GM12878 (cell line): ENCODE results near the gene RAPGEF1. TPM values are rescaled to one million over a fixed set of nuclear protein-coding genes. Genes with fewer than 3 reads are reported as not detected.

Experiments used
- HDAC6 ChIP-seq: fragments of 200-600 bp; sonication (generic); IDR thresholded peaks from one replicate; pipeline ENCODE4 v1.8.0; 2017; ENCODE audit warnings: antibody characterized with exemption; ENCODE audit not compliant: unreplicated experiment
- LARP7 ChIP-seq: fragments of 450-650 bp; IDR thresholded peaks from 2 replicates; pipeline ENCODE4 v1.6.1; 2017; ENCODE audit warnings: mild to moderate bottlenecking
- MXI1 ChIP-seq: fragments of 150-350 bp; IDR thresholded peaks from 2 replicates; pipeline ENCODE4 v1.6.1; 2011; ENCODE audit warnings: low read depth, mild to moderate bottlenecking, inconsistent platforms, low read length, improper control_type of control experiment
- NFXL1 ChIP-seq: fragments of 450-650 bp; IDR thresholded peaks from 2 replicates; pipeline ENCODE4 v1.6.1; 2017; ENCODE audit warnings: antibody characterized with exemption, mild to moderate bottlenecking, borderline replicate concordance
- PAX5 ChIP-seq: IDR thresholded peaks from 2 replicates; pipeline ENCODE4 v1.6.1; 2011; ENCODE audit warnings: low read depth, low read length, borderline replicate concordance
- POLR2A ChIP-seq: IDR thresholded peaks from 2 replicates; pipeline ENCODE4 v1.6.1; 2011; ENCODE audit warnings: low read depth, mild to moderate bottlenecking, low read length
- POLR2AphosphoS2 ChIP-seq: IDR thresholded peaks from 2 replicates; pipeline ENCODE4 v1.6.1; 2011; ENCODE audit warnings: low read depth, mild to moderate bottlenecking, low read length, improper control_type of control experiment, moderate library complexity
- RAD21 ChIP-seq: IDR thresholded peaks from 2 replicates; pipeline ENCODE4 v1.6.1; 2011; ENCODE audit warnings: mild to moderate bottlenecking, low read depth, low read length, moderate library complexity; ENCODE audit not compliant: insufficient read depth
- SMAD5 ChIP-seq: IDR thresholded peaks from 2 replicates; pipeline ENCODE4 v1.6.1; 2016; ENCODE audit warnings: antibody characterized with exemption, low read depth
- SPI1 ChIP-seq: IDR thresholded peaks from 2 replicates; pipeline ENCODE4 v1.6.1; 2011; ENCODE audit warnings: low read depth, mild to moderate bottlenecking, low read length, moderate library complexity, borderline replicate concordance; ENCODE audit not compliant: insufficient read depth
- SREBF1 ChIP-seq: IDR thresholded peaks from 2 replicates; pipeline ENCODE4 v1.6.1; 2012; ENCODE audit warnings: mild to moderate bottlenecking, low read length
- SRF ChIP-seq, 2 experiments: IDR thresholded peaks; 2 replicates each; pipeline ENCODE4 v1.6.1; 2011; ENCODE audit warnings: low read depth in 2 of 2, low read length in 2 of 2, mild to moderate bottlenecking in 1 of 2, moderate library complexity in 1 of 2
- SUPT20H ChIP-seq: IDR thresholded peaks from 2 replicates; pipeline ENCODE4 v1.6.1; 2011; ENCODE audit warnings: low read depth, mild to moderate bottlenecking, low read length, moderate library complexity, borderline replicate concordance; ENCODE audit not compliant: control insufficient read depth
- TCF3 ChIP-seq: IDR thresholded peaks from 2 replicates; pipeline ENCODE4 v1.6.1; 2012; ENCODE audit warnings: low read depth, mild to moderate bottlenecking, low read length, borderline replicate concordance; ENCODE audit not compliant: insufficient read depth
- TCF7 ChIP-seq: IDR thresholded peaks from 2 replicates; pipeline ENCODE4 v1.6.1; 2014; ENCODE audit warnings: antibody characterized with exemption, borderline replicate concordance
- ZNF217 ChIP-seq: fragments of 450-650 bp; IDR thresholded peaks from 2 replicates; pipeline ENCODE4 v1.6.1; 2017; ENCODE audit warnings: antibody characterized with exemption, mild to moderate bottlenecking
- polyA plus RNA-seq, 11 experiments: library from polyadenylated mRNA; depleted of rRNA in 4 of 11; unstranded in 6 of 11; stranded (reverse) in 5 of 11; fragments of >200 nt; fragmentation: Nextera tagmentation in 4 of 11; fragmentation: Illumina TruSeq in 1 of 11; extraction: Ambion mirVana in 4 of 11; extraction: Trizol in 1 of 11; gene quantifications; 1 replicate in 1 of 11; 2 replicates in 10 of 11; pipeline versions ENCODE4 v1.2.1 to v1.2.3, GENCODE V29; 2011 to 2016; ENCODE audit warnings: inconsistent platforms in 2 of 11, missing spikeins in 2 of 11, low read depth in 1 of 11
- total RNA-seq, 4 experiments: library from RNA; depleted of rRNA in 3 of 4; stranded (reverse); fragments of >200 nt in 3 of 4; fragmentation: Illumina TruSeq in 1 of 4; extraction: Trizol in 1 of 4; gene quantifications; 2 replicates each; pipeline versions ENCODE4 v1.2.1 to v1.2.3, GENCODE V29; 2013 to 2021
- TF ChIP-seq, protein P1 (sequence below): fragments of 450-650 bp; IDR thresholded peaks from 2 replicates; pipeline ENCODE4 v1.6.1; 2017; ENCODE audit warnings: mild to moderate bottlenecking, low read depth, inconsistent platforms; ENCODE audit not compliant: poor library complexity, severe bottlenecking

RAPGEF1 gene
- total and polyA plus RNA-seq, 10 of the 15 experiments (the other 5 are each of a cell fraction or from before 2014, with no cell fraction given), result 0.42 to 113 (median 45.9) TPM

DNA sequence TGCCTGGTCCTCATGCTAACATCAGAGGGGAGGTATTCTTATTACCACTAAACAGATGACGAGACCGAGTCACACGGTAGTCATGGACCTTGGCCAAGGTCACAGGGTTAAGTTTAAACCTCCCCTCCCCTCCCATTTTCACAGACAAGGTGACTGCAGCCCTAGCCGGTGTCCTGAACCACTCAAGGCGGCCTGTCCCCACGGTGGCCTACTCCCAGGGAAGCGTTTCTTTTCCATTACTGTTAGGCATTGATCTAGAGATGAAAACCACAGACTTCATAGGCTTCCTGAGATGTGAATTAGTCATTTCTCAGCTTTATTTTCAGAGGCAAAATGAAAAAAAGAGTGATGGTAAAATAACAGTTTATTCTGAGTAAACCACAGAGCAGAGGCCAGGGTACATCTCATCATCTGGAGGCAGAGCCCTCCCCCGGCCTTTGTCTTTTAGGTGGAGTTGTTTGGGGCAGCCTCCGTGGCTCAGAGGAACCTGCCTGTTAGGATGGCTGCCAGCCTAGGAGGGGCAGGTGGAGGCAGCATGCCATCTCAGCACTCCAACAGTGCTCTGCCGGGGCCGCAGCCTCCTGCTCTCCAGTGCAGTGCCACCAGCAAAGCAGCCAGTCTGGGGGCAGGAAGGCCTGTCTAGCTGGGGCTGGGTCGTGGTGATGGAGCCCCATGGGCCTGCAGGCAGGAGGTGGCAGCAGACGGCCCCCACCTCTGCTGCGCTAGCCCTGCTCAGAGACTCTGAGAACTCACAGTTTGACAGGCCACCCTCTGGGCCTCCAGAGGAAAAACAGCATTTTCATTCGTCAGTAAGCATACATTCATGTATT is 71.2 kb downstream of the RAPGEF1 start (continued):
- TF ChIP-seq POLR2AphosphoS2, result no peak
- TF ChIP-seq PAX5, result peak; percentile 78; the same call in 1 of the 2 replicates
- peak; percentile 11; the same call in 1 of the 2 replicates for TF ChIP-seq POLR2A
- TF ChIP-seq, protein P1, sequence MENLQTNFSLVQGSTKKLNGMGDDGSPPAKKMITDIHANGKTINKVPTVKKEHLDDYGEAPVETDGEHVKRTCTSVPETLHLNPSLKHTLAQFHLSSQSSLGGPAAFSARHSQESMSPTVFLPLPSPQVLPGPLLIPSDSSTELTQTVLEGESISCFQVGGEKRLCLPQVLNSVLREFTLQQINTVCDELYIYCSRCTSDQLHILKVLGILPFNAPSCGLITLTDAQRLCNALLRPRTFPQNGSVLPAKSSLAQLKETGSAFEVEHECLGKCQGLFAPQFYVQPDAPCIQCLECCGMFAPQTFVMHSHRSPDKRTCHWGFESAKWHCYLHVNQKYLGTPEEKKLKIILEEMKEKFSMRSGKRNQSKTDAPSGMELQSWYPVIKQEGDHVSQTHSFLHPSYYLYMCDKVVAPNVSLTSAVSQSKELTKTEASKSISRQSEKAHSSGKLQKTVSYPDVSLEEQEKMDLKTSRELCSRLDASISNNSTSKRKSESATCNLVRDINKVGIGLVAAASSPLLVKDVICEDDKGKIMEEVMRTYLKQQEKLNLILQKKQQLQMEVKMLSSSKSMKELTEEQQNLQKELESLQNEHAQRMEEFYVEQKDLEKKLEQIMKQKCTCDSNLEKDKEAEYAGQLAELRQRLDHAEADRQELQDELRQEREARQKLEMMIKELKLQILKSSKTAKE, result peak; percentile 78
- TF ChIP-seq SPI1, result no peak
- no peak; the same call in 1 of the 2 replicates for TF ChIP-seq RAD21
- no peak for TF ChIP-seq ZNF217
- peak; percentile 11; the same call in 1 of the 2 replicates for TF ChIP-seq LARP7
- TF ChIP-seq MXI1, result peak; percentile 31; the same call in 1 of the 2 replicates
- no peak for TF ChIP-seq HDAC6
- TF ChIP-seq SRF (IDR thresholded peaks at IDR 0.05; ENCODE audit: low read depth in 2 of 2, low read length in 2 of 2), result no peak
- no peak for TF ChIP-seq NFXL1
- TF ChIP-seq TCF3, result no peak
- peak; percentile 73; the same call in 1 of the 2 replicates for TF ChIP-seq TCF7
- TF ChIP-seq SREBF1, result no peak
- no peak for TF ChIP-seq SMAD5
- TF ChIP-seq SUPT20H, result no peak
